HCT116 (cell line): Measurements from ENCODE around the gene LMBR1L.

Experiments
- JUND ChIP-seq: IDR thresholded peaks from 2 replicates; pipeline ENCODE4 v1.6.1; 2012
- MAX ChIP-seq: IDR thresholded peaks from 2 replicates; pipeline ENCODE4 v1.6.1; 2012
- RAD21 ChIP-seq: IDR thresholded peaks from 2 replicates; pipeline ENCODE4 v1.6.1; 2012; ENCODE audit warnings: low read depth, mild to moderate bottlenecking
- ZNF274 ChIP-seq: fragments of 200-500 bp; sonication (Bioruptor generic); IDR thresholded peaks from 2 replicates; pipeline ENCODE4 v1.6.1; 2014; ENCODE audit warnings: mild to moderate bottlenecking, low read depth, low read length, inconsistent platforms
- TF ChIP-seq, protein P1 (sequence below), 3 experiments: fragments of 200-600 bp in 1 of 3; sonication (generic) in 1 of 3; IDR thresholded peaks in 2 of 3; conservative IDR thresholded peaks in 1 of 3; 2 replicates each; pipeline ENCODE4 v1.5.1; 2012 to 2017; ENCODE audit warnings: low read depth in 2 of 3, low read length in 2 of 3, antibody characterized with exemption in 1 of 3, borderline replicate concordance in 1 of 3, control low read depth in 1 of 3, mild to moderate bottlenecking in 1 of 3, mixed read lengths in 1 of 3, mixed run types in 1 of 3, moderate library complexity in 1 of 3; ENCODE audit not compliant: insufficient read depth in 1 of 3

- TF ChIP-seq, protein P1, sequence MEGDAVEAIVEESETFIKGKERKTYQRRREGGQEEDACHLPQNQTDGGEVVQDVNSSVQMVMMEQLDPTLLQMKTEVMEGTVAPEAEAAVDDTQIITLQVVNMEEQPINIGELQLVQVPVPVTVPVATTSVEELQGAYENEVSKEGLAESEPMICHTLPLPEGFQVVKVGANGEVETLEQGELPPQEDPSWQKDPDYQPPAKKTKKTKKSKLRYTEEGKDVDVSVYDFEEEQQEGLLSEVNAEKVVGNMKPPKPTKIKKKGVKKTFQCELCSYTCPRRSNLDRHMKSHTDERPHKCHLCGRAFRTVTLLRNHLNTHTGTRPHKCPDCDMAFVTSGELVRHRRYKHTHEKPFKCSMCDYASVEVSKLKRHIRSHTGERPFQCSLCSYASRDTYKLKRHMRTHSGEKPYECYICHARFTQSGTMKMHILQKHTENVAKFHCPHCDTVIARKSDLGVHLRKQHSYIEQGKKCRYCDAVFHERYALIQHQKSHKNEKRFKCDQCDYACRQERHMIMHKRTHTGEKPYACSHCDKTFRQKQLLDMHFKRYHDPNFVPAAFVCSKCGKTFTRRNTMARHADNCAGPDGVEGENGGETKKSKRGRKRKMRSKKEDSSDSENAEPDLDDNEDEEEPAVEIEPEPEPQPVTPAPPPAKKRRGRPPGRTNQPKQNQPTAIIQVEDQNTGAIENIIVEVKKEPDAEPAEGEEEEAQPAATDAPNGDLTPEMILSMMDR (IDR thresholded peaks at IDR 0.05 in 2 of 3, conservative IDR thresholded peaks at IDR 0.05 in 1 of 3; ENCODE audit: borderline replicate concordance in 1 of 3, insufficient read depth in 1 of 3, low read depth in 2 of 3, low read length in 2 of 3) = no peak
- no peak for TF ChIP-seq RAD21
- no peak for TF ChIP-seq MAX
- no peak for TF ChIP-seq ZNF274
- no peak for TF ChIP-seq JUND
These were observed 15.7 kb downstream of the LMBR1L start for GRCh38 chr12:49094975-49095365.
